H7 (cell line): Measurements from ENCODE around the gene KSR1. TPM values are rescaled to one million over a fixed set of nuclear protein-coding genes. Genes with fewer than 3 reads are reported as not detected.
A peak's percentile ranks its signal among the peaks of the same experiment; 100 is the strongest.
"Not testable (repeated sequence)": the region's sequence is repeated elsewhere in the genome, so short reads cannot be mapped to it uniquely, and the experiment has no call there.

Experiments used
- DNase-seq: peaks from one replicate; pipeline ENCODE4 v3.0.0; 2012
- H3K27me3 ChIP-seq: 2 replicates; pipeline ENCODE4 v1.6.0; 2011; ENCODE audit warnings: mild to moderate bottlenecking, low read length; ENCODE audit not compliant: control insufficient read depth, insufficient read depth
- H3K36me3 ChIP-seq: replicated peaks from 2 replicates; pipeline ENCODE4 v1.5.1; 2011; ENCODE audit warnings: low read length; ENCODE audit not compliant: control insufficient read depth, insufficient read depth
- H3K4me3 ChIP-seq: 2 replicates; pipeline ENCODE4 v1.5.1; 2011; ENCODE audit warnings: low read depth, mild to moderate bottlenecking, control low read depth, low read length, moderate library complexity; ENCODE audit not compliant: insufficient read depth
- total RNA-seq: library from RNA; depleted of rRNA; stranded (reverse); fragments of >200 nt; shearing (Covaris generic); gene quantifications from 2 replicates; pipeline ENCODE4 v1.2.3, GENCODE V29; 2014

Gene KSR1
- total RNA-seq, 1 experiment from 2014 or later, result 31.2 TPM

DNA sequence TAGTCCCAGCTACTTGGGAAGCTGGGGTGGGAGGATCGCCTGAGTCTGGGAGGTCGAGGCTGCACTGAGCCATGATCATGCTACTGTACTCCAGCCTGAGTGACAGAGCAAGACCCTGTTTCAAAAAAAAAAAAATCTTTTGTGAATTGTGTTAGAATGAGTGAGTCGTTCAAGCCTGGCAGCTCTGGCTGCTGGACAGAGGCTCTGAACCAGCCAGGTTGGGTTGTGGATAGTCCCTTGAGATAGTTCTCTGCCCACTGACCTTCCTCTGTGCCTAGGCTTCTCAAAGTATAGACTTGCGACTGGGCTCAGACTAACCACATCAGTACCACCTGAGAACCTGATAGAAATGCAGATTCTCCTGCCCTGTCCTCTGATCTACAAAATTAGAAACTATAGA, 2.2 kb upstream of the KSR1 start:
- Histone ChIP-seq H3K4me3 (no peak overlapping the region), H3K27me3 (0 out of 2 replicates have a peak, but pooled peaks cover 1% of the 10 kb centered on the region), H3K36me3 (no peaks in the 10 kb centered on the region)
- DNase-seq, result no peak

DNA sequence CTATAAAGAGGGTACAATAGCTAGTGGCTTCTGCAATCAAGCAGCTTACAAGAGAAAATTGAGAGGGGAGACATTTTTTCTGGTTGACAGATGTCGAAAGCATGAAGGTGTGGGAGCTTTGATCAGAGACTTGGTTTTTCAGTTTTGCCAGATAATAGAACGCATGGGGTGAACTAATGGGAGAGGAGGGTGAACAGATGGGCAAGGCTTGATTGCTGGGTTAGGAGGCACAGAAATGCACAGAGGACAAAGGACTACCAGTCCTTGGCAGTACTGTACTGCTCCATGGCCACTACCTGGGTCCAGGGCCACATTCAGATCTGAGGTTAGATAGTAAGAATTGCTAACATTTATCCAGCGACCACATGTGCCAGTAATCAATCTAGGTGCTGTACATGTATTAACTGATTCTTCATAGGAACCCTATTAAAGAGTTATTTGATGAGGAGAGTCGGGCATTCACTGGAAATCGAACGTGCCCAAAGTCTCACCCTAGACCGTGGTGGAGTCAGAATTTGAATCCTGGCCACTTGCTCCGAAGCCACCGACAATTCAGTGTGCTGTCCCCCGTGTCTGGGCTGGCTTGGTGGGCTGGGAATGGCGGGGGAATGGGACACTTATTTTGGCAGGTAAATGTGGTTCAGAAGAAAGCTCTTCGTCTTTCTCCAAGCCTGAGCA, 873 bp upstream of the KSR1 start:
- peak; percentile 20 for DNase-seq
- H3K4me3 ChIP-seq, result peak overlapping the region; percentile 76
- H3K36me3 ChIP-seq, result no peaks in the 10 kb centered on the region
- 0 out of 2 replicates have a peak, but pooled peaks cover 1% of the 10 kb centered on the region for H3K27me3 ChIP-seq

DNA sequence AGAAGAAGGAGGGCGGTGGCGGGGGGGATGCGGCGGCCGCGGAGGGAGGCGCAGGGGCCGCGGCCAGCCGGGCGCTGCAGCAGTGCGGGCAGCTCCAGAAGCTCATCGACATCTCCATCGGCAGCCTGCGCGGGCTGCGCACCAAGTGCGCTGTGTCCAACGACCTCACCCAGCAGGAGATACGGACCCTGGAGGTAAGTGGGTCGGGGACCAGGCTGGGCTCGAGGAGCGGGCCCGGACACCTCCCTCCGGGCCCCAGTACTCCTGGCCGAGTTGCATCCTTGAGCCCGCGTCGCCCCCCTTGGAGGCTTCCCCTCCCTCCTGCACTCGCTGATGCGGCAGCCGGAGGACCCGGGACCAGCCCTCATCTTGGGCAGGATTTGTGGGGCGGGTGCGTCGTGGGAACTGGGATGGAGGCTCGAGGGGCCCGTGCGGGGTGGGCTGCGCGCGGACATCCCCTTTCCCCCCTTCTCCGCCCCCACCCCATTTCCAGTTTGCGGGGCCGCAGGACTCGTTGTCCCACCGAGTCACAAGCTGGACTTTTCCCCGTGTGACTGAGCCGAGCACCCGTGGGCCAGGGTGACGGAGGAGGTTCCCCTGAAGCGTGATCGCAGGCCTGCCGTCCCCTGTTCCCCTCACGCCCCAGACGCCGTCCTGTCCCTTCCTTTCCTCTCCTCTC, 572 bp downstream of the KSR1 start:
- H3K4me3 ChIP-seq, result peak overlapping the region; percentile 76
- H3K36me3 ChIP-seq, result no peaks in the 10 kb centered on the region
- DNase-seq, result peak; percentile 60
- 0 out of 2 replicates have a peak, but pooled peaks cover 1% of the 10 kb centered on the region for H3K27me3 ChIP-seq

DNA sequence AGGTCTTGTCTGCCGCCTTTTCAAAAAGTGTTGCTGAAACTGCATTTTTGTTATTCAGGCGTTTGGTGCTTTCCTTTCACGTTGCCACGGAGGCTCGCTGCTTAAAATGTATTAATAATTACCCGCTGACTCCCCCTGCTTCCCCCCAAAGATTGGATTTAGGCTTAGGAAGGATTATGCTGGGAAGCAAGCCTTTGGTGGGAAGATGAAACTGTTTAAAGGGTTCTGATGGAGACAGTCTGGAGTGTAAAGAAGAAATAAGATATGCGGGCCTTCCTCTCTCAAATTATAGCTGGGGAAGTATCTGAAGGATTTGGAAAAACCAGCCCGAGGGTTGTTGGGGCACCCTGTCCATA, 1.1 kb downstream of the KSR1 start:
- DNase-seq, result no peak
- H3K36me3 ChIP-seq, result no peaks in the 10 kb centered on the region
- H3K4me3 ChIP-seq, result peak overlapping the region; percentile 76
- H3K27me3 ChIP-seq, result 0 out of 2 replicates have a peak, but pooled peaks cover 1% of the 10 kb centered on the region

DNA sequence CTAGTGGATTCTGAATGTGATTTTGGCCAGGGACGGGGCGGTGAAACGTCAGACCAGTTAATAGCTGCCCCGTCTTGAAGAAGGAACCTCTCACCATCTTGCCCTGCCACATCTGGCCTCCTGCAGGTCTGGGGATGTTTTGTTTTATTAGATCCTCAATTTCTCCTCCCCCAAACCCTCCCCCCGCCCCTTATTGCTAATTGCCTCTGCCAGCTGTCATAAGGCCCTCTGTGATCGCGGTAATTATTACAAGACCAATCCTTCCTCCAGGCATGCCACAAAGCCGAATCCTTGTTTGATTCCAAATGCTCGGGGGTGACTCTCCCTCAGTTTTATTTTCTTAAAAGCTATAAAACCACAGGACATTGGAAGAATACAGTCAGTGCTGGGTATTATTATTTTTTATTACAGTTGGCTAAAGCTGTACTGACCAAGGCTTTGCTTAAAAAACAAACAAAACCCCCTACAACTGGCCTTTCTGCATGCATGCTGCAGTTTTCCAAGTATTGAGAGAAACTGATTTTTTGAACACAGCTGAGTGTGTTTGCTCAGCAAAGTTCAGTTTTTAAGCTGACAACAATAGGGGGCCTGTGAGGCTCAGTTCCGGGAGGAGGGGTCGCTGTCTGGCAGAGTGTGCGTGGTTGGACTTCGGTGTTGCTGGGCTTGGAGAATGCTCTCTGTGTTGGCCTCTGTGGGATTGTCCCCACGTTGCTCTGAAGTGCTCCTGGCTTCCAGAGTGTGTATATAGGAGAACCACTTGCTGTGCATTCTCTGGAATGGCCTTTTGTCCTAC, 1.7 kb downstream of the KSR1 start:
- Histone ChIP-seq H3K27me3 (0 out of 2 replicates have a peak, but pooled peaks cover 1% of the 10 kb centered on the region), H3K4me3 (peak overlapping the region; percentile 76), H3K36me3 (no peaks in the 10 kb centered on the region)
- DNase-seq, result peak; percentile 66

DNA sequence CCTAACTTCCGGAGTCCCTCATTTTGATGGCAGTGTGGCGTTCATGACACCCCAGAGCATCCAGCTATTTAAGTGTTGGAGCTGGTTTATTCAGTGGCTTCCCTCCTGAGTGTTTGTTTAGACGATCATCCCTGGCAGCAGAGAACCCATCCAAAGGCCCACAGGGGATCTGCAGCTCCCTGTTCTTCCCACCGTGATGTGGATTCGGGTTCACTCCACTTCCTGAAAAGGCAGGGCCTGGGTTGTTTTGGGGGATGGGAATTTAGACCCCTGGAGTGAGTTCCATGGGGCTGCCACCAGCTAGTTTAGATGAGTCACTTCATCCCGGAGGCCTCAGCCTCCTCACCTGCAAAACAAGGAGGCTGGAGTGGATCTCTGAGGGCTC, 2.3 kb downstream of the KSR1 start:
- Histone ChIP-seq H3K27me3 (0 out of 2 replicates have a peak, but pooled peaks cover 1% of the 10 kb centered on the region), H3K4me3 (no peak overlapping the region), H3K36me3 (no peaks in the 10 kb centered on the region)
- DNase-seq, result peak; percentile 52

DNA sequence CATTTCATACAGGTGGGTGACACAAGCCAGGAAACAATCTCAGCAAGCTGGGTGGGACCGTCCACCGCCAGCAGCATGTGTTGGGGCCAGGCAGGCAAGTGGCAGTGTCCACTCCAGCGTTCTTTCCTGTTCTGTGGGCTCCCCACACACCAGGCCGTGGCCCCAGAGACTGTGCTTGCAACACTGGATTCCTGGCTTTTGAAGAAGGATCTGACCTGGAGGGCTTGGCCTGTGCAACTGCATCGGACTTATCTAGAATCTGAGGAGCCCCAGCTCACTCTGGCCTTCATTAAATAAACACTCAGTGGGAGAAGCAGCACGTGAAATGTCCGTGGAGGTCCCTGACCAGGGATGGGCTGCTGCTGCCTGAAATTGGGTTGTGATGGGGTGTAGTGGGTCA, 3.2 kb downstream of the KSR1 start:
- Histone ChIP-seq H3K27me3 (0 out of 2 replicates have a peak, but pooled peaks cover 1% of the 10 kb centered on the region), H3K36me3 (no peaks in the 10 kb centered on the region), H3K4me3 (no peak overlapping the region)
- DNase-seq, result no peak

DNA sequence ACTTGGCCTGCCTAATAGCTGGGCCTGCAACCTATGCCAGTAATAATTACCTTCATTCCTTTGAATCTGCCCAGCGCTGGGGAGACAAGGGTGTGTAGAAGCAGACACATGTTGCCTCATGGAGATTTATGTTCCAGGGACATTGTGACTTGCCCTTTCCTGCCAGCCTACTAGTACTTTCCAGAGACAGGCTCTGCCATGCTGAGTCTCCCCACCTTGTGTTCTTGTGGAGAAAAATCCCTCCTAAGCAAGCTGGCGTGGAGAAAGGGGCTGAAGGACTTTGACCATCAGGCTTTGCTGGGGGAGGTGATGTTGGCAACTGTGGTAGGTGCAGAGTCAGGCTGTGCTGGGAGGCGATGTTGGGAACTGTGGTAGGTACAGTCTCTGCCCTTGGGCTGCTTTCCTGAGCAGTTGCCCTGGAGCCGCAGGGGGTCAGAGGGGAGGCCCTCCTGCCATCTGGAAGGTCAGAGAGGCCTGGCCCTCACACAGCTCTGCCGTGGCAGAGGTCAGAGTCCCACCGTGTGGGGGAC, 4.0 kb downstream of the KSR1 start:
- no peak overlapping the region for H3K4me3 ChIP-seq
- DNase-seq, result no peak
- 0 out of 2 replicates have a peak, but pooled peaks cover 1% of the 10 kb centered on the region for H3K27me3 ChIP-seq
- no peaks in the 10 kb centered on the region for H3K36me3 ChIP-seq

DNA sequence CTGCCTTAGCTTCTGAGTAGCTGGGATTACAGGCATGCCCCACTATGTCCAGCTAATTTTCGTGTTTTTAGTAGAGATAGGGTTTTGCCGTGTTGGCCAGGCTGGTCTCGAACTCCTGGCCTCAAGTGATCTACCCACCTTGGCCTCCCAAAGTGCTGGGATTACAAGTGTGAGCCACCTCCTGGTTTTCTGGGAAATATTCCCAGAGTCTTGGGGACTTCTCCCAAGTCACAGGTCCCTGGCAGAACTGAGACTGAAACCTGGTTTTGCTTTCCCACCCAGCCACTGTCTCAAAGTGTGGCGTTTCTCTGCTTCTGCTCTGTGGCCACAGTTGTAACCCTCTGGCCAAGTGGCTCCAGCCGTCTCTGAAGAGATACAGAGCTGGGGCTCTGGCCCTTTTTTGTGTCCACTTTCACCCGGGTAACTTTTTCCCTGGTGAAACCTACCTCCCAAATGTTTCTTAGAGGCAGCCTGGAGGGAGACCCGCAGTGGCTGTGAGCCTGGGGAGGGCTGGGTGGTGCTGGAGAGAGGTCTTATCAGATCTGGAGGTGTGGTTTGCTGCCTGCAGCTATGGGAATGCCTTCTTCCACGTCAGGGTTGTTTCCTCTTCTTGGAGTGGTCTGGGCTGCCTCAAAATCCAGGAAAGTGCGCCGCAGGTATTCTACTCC, 5.1 kb downstream of the KSR1 start:
- H3K36me3 ChIP-seq, result no peaks in the 10 kb centered on the region
- no peak overlapping the region for H3K4me3 ChIP-seq
- no peak for DNase-seq
- H3K27me3 ChIP-seq, result 0 out of 2 replicates have a peak, but pooled peaks cover 1% of the 10 kb centered on the region

DNA sequence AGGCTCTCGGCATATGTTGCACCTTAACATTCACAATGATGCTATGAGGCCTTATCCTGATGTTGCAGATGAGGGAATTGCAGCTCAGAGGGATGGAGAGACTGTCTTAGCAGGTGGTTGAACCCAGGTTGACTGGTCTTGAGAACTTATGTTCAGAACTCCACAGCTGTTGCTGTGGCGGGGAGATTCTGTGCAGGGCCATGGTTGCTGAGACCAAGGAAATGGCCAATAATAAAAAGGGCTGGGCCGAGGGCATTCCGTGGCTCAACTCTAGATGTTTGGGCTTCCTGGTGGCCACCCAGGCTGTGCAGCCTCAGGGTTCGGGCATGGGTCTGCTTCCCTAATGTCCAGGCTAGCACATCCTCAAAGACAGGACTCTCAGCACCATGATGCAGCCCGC, 5.9 kb downstream of the KSR1 start:
- Histone ChIP-seq H3K27me3 (0 out of 2 replicates have a peak, but pooled peaks cover under 1% of the 10 kb centered on the region), H3K36me3 (no peaks in the 10 kb centered on the region), H3K4me3 (no peak overlapping the region)
- no peak for DNase-seq

DNA sequence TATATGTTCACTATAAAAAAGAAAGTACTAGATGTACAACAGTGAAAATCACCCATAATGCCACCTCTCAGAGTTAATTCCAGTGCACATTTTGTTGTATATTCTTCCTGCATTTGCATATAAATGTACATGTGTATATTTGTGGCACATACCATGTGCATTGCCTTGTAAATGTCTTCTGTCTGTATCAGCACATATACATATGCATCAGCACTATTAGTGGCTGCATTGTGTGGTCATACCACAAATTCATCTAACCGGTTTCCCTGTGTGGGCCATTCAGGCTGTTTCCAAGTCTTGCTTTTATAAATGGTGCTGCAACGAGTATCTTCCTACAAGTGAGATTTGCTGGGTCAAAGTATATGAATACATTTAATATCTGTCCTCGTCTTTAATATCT, 6.5 kb downstream of the KSR1 start:
- Histone ChIP-seq H3K27me3 (no peaks in the 10 kb centered on the region), H3K36me3 (no peaks in the 10 kb centered on the region), H3K4me3 (no peak overlapping the region)
- no peak for DNase-seq

DNA sequence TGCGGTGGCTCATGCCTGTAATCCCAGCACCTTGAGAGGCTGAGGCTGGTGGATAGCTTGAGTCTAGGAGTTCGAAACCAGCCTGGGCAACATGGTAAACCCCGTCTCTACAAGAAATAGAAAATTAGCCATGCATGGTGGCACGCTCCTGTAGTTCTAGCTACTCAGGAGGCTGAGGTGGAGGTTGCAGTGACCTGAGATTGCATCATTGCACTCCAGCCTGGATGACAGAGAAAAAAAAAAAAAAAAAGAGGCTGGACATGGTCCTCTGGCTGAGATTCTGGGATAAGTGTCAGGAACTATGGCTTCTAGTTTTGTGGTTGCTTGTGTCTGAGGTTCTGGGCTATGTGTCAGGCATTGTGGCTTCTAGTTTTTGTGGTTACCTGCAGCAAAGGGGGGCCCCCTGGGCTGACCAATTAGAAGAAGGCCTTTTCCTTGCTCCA, 7.0 kb downstream of the KSR1 start:
- Histone ChIP-seq H3K27me3 (no peaks in the 10 kb centered on the region), H3K36me3 (no peaks in the 10 kb centered on the region), H3K4me3 (no peak overlapping the region)
- no peak for DNase-seq

DNA sequence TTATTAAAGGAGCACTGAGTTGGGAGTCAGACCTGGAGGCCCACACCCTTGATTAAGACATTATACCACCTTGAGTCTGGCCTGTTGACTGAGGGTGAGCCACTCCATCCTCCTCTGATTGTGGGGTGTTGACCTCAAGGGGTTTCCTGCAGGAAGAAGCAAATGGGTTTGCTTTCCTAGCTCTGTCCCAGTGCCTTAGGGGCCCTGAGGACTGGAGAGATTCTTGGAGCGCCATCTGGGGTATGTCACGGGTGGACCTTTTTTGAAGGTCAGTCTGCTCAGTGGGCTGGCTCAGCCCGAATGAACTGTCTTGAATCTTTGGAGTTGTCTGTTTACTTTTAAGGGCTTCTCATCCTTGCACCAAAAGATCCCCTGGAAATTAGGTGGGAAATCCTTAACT, 7.8 kb downstream of the KSR1 start:
- not testable (repeated sequence) for DNase-seq, H3K36me3 ChIP-seq, H3K27me3 ChIP-seq, H3K4me3 ChIP-seq

DNA sequence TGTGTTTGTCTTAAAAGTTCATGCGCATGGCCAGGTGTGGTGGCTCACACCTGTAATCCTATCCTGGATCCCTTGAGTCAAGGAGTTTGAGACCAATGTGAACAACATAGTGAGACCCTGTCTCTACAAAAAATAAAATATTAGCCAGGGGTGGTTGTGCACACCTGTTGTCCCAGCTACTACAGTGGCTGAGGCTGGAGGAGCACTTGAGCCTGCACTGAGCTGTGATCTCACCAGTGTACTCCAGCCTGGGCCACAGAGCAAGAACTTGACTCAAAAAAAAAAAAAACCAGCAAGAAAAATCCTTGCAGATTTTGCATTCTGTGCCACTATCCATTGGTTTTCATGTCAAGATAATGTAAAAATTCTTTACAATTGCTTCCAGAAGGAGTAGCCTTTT, 8.2 kb downstream of the KSR1 start:
- DNase-seq, result no peak
- no peaks in the 10 kb centered on the region for H3K27me3 ChIP-seq
- H3K4me3 ChIP-seq, result no peak overlapping the region
- H3K36me3 ChIP-seq, result no peaks in the 10 kb centered on the region
